NCI-H2029 (cell line): ENCODE data around the gene SHC1.
"Not testable (repeated sequence)": the region's sequence is repeated elsewhere in the genome, so short reads cannot be mapped to it uniquely, and the experiment has no call there.

Experiments
- DNase-seq: peaks from one replicate; lab custom pipeline; 2025; lab: John Stamatoyannopoulos, UW

Gene SHC1

DNA sequence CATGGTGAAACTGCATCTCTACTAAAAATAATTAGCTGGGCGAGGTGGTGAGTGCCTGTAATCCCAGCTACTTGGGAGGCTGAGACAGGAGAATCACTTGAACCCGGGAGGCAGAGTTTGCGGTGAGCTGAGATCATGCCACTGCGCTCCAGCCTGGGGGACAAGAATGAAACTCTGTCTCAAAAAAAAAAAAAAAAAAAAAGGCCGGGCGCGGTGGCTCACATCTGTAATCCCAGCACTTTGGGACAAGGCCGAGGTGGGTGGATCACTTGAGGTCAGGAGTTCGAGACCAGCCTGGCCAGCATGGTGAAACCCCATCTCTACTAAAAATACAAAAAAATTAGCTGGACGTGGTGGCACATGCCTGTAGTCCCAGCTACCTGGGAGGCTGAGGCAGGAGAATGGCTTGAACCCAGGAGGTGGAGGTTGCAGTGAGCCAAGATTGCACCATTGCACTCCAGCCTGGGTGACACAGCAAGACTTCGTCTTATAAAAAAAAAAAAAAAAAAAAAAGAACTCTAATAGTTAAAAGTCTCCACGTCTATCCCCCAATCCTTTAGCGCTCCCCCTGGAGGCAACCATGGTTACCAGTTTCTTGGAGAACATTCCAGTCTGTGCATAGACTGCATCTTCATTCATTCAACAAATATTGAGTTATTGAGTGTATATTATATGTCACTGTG lies 24.9 kb upstream of the SHC1 start:
- DNase-seq = not testable (repeated sequence)

GRCh38 chr1:154994591-154994990 lies 24.0 kb upstream of the SHC1 start:
- no peak for DNase-seq

- DNase-seq = no peak
Observed at GRCh38 chr1:154994269-154994587, 23.7 kb upstream of the SHC1 start.

- DNase-seq = no peak
Observed at GRCh38 chr1:154993572-154994268, 23.2 kb upstream of the SHC1 start, which contains the start of gene LENEP. TSS of gene LENEP (plus strand) at chr1:154993586. CDS start at chr1:154993608, 22 bp downstream.

GRCh38 chr1:154992721-154993571 lies 22.4 kb upstream of the SHC1 start:
- DNase-seq = no peak

DNA sequence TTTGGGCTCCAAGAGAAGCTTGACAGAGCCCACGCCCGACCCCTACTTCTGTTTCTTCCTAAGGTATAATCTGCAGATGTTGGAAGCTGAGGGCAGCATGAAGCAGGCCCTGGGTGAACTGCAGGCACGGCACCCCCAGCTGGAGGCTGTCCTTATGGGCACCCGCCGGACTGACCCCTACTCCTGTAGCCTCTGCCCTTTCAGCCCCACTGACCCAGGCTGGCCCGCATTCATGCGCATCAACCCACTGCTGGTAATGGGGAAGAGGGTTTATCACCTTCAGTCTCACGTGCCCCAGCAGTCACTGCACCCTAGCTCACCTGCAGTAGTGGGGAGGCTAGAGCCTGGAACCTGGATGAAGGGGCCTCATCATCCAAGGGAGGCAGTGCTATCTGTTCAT lies 19.7 kb upstream of the SHC1 start:
- DNase-seq = no peak

- no peak for DNase-seq
Observed at GRCh38 chr1:154989195-154989860, 18.8 kb upstream of the SHC1 start.

- DNase-seq = no peak
Observed at GRCh38 chr1:154988058-154988954, 17.8 kb upstream of the SHC1 start.

DNA sequence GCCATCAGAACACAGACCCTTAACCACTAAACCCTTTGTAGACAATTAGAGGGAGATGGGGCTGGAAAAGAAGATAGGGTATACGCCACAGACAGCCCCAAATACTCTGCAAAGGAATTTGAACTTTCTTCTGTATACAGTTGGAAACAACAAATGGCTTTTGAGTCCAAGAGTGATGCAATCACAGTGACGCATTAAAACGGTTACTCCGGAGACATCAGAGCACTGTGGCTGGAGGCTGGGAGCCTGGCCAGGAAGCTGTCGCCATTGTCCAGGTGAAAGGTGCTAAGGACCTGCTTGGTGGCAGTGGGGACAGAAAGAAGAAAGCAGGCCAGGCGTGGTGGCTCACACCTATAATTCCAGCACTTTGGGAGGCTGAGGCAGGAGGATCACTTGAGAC lies 16.8 kb upstream of the SHC1 start:
- no peak for DNase-seq

DNA sequence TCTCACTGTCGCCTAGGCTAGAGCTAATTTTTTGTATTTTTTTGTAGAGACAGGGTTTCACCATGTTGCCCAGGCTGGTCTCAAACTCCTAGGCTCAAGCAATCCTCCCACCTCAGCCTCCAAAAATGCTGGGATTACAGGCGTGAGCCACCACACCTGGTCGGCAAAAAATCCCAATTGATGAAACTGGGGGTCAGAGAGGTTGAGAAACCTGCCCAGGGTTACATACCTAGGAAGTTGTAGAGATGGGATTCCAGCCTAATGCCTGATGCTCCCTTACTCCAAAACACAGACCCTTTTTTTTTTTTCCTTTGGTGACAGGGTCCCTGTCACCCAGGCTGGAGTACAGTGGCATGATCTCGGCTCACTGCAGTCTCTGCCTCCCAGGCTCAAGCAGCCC lies 16.2 kb upstream of the SHC1 start:
- not testable (repeated sequence) for DNase-seq

DNA sequence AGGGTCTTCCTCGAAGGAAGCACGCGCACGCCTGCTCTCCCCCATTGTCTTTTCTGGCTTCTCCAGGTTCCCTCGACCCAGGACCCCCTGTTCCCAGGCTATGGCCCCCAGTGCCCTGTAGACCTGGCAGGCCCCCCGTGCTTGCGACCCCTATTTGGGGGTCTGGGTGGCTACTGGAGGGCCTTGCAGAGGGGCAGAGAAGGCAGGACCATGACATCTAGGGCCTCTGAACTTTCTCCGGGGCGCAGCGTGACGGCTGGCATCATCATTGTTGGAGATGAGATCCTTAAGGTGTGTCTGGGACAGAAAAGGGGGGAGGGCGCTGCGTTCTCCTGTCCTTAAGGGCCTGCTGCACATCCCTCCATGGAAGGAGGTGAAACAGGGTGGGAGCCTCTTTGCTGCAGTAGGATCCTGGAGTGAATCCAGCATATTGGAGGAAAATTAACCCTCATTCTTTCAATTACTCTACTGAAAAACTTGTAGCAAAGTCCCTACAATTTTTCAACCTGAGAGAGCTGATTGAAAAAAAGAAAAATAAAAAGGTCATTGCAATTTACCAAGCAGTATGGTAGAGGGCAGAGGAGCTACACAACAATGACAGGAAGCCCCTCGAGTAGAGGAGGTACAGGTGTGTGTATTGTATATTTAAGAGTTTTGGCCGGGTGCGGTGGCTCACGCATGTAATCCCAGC lies 13.4 kb upstream of the SHC1 start:
- DNase-seq = peak; percentile 17

- DNase-seq = peak; percentile 99
Observed at GRCh38 chr1:154982897-154983648, 12.5 kb upstream of the SHC1 start, which contains the start of gene FLAD1. TSS of gene FLAD1 (plus strand) at chr1:154983344. CDS start at chr1:154983695, 351 bp downstream.

DNA sequence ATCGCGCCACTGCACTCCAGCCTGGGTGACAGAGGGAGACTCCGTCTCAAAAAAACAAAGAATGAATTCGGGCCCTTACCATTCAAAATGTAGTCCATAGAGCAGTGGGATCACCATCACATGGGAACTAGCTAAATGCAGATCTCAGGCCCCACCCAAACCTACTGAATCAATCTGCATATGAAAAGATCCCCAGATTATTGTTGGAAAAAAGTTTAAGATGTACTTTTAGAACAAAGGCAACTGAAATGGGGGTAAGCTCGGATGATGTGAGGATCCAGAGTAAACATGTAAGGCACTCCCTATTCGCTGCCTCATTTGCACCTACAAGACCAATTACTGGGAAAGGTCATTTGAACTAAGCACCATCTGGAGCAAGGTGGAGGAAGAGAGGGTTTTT lies 11.8 kb upstream of the SHC1 start:
- DNase-seq = no peak

DNA sequence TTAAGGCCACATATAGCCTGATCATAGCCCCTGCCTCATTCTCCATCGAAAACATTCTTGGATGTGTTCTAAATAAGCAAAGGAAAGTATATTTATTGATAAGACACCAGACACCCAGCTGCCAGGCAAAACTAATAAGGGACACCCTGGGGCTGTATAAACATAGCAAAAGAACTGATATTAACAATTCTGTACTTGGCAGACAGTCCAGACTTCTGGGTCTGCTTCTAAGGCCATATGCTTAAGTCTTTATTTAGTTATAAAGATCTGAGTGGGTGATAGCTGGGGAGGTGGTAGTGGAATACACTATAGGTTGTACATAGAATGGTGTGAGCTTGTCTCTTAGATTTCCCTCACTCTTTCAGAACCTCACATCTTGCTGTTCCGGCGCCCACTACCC lies 7.8 kb upstream of the SHC1 start:
- DNase-seq = no peak

- not testable (repeated sequence) for DNase-seq
Observed at GRCh38 chr1:154977762-154978161, 7.2 kb upstream of the SHC1 start.

GRCh38 chr1:154975409-154976059 lies 5.0 kb upstream of the SHC1 start:
- peak; percentile 45 for DNase-seq

DNA sequence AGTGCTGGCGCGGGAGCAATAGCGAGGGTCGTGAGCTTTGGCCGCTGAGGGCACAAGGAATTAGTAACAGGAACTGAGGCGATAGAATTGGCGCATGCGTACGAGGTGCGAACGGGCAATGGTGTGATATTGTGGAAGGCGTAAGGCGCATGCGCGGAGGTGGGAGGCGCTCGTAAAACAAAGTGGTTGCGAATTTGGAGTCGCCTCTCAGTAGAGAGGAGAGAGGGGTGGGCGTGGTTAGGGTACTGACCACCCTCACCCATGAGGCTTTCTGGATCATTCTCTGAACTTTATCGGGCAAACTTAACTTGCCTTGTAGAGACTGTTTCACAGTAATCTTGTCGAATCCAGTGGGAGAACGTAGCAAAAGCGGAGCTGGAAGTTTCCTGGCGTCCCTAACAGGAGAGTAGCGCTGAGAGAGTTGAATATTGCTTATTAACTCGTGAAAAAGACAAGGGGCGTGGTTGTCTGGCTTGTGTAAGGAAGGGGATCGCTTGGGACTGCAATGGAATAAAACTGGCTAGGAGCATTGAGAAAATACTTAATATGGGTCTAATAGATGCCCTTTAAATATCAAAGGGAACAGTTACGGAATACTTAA lies 4.4 kb upstream of the SHC1 start:
- DNase-seq = peak; percentile 93

DNA sequence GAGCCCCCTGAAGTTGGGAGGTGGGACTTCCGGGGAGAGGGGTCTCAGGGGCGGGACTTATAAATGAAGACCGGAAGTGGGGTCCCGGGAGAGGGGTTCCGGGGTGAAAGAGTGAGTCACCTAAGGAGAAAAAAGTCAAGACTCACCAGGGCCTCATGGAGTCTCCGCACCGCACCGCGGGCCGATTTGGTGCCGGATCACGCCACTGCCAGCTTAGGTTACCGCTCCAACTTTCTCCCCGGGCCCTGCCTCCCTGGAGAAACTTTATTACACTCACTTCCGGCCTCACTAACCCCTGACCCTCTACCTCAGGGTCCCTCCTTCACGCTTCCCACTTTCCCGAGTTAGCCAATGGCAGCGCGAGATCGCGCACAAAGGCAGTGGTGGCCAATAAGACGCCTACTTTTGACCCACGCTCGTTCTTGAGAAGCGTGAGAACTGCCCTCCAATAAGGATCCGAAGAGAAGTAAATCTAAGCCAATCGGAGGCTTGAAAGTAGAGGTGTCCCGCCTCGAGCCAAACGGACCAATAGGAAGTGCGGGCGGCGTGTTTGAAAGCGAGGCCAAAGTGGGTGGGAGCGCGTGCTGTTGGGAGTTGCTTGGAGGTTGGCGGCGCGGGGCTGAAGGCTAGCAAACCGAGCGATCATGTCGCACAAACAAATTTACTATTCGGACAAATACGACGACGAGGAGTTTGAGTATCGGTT lies 3.7 kb upstream of the SHC1 start, which contains the start of gene CKS1B:
TSS of gene CKS1B (plus strand) at position 580 of the 706 bp plus-strand sequence. CDS start at position 645, 65 bp downstream.
- peak; percentile 100 for DNase-seq
